Loucy (cell line): ENCODE measurements around the gene MYO5B.

Experiments used
- H2AFZ ChIP-seq: fragments of 200-600 bp; sonication (generic); 2 replicates; pipeline ENCODE4 v1.6.0; 2016; ENCODE audit warnings: antibody characterized with exemption, mild to moderate bottlenecking, low read length, moderate library complexity
- H3F3A ChIP-seq: fragments of 200-600 bp; 2 replicates; pipeline ENCODE4 v1.6.0; 2016; ENCODE audit warnings: antibody characterized with exemption, low read depth, mild to moderate bottlenecking
- H3K27me3 ChIP-seq: fragments of 200-600 bp; sonication (generic); 2 replicates; pipeline ENCODE4 v1.6.1; 2014; ENCODE audit warnings: low read length, mild to moderate bottlenecking; ENCODE audit not compliant: insufficient read depth, poor library complexity, severe bottlenecking
- H3K36me3 ChIP-seq: fragments of 200-600 bp; sonication (generic); 2 replicates; pipeline ENCODE4 v1.6.1; 2016; ENCODE audit warnings: low read length; ENCODE audit not compliant: insufficient read depth
- H3K4me1 ChIP-seq: fragments of 200-600 bp; sonication (generic); 2 replicates; pipeline ENCODE4 v1.5.1; 2014; ENCODE audit warnings: low read length, mild to moderate bottlenecking; ENCODE audit not compliant: insufficient read depth, poor library complexity, severe bottlenecking
- H3K4me2 ChIP-seq: fragments of 200-600 bp; sonication (generic); 2 replicates; pipeline ENCODE4 v1.6.0; 2014; ENCODE audit warnings: antibody characterized with exemption, low read length, low read depth, mild to moderate bottlenecking; ENCODE audit not compliant: poor library complexity, severe bottlenecking
- H3K4me3 ChIP-seq: fragments of 200-600 bp; sonication (generic); 2 replicates; pipeline ENCODE4 v1.5.1; 2014; ENCODE audit warnings: low read length, mild to moderate bottlenecking, mixed read lengths; ENCODE audit not compliant: poor library complexity, severe bottlenecking
- H3K79me2 ChIP-seq: fragments of 200-600 bp; sonication (generic); 2 replicates; pipeline ENCODE4 v1.6.1; 2014; ENCODE audit warnings: low read length; ENCODE audit not compliant: insufficient read depth
- H3K9ac ChIP-seq: fragments of 200-600 bp; sonication (generic); 2 replicates; pipeline ENCODE4 v1.6.0; 2014; ENCODE audit warnings: mild to moderate bottlenecking, low read depth, low read length, moderate library complexity; ENCODE audit not compliant: poor library complexity, severe bottlenecking
- H3K9me2 ChIP-seq: fragments of 200-600 bp; sonication (generic); replicated peaks from 2 replicates; pipeline ENCODE4 v1.6.1; 2016; ENCODE audit warnings: low read depth, low read length, mixed read lengths
- H3K9me3 ChIP-seq: fragments of 200-600 bp; sonication (generic); 2 replicates; pipeline ENCODE4 v1.6.1; 2014; ENCODE audit warnings: mild to moderate bottlenecking, antibody characterized with exemption, low read length, low read depth; ENCODE audit not compliant: insufficient read depth
- H4K20me1 ChIP-seq: fragments of 200-600 bp; sonication (generic); 2 replicates; pipeline ENCODE4 v1.6.0; 2014; ENCODE audit warnings: antibody characterized with exemption, low read length, mild to moderate bottlenecking; ENCODE audit not compliant: insufficient read depth, poor library complexity, severe bottlenecking
- EZH2phosphoT487 ChIP-seq: fragments of 200-600 bp; IDR thresholded peaks from 2 replicates; pipeline ENCODE4 v1.6.1; 2018; ENCODE audit warnings: antibody characterized with exemption, mild to moderate bottlenecking, moderate library complexity, borderline replicate concordance
- TF ChIP-seq, protein P1 (sequence below): fragments of 200-600 bp; sonication (generic); conservative IDR thresholded peaks from 2 replicates; pipeline ENCODE4 v1.5.1; 2014; ENCODE audit warnings: mild to moderate bottlenecking, antibody characterized with exemption, low read length

Gene MYO5B

DNA sequence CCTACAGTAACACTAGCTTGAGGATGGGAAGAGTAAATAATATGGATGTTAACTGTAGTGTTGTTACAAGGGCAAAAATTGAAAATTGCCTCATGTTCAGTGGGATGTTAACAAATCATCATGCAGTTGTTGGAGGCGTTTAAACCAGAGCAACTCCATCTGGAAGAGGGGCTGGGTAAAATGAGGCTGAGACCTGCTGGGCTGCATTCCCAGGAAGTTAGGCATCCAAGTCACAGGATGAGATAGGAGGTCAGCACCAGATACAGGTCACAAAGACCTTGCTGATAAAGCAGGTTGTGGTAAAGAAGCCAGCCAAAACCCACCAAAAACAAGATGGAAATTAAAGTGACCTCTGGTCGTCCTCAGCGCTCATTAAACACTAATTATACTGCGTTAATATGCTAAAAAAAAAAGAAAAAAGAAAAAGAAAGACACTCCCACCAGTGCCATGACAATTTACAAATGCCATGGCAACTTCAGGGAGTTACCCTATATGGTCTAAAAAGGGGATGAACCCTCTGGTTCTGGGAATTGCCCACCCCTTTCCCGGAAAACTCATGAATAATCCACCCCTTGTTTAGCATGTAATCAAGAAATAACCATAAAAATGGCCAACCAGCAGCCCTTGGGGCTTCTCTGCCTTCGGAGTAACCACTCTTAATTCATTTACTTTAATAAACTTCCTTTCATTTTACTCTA is 101.4 kb downstream of the MYO5B start:
- Histone ChIP-seq H3K9me2 (no peaks in the 10 kb centered on the region), H3K4me2 (no peak overlapping the region)

DNA sequence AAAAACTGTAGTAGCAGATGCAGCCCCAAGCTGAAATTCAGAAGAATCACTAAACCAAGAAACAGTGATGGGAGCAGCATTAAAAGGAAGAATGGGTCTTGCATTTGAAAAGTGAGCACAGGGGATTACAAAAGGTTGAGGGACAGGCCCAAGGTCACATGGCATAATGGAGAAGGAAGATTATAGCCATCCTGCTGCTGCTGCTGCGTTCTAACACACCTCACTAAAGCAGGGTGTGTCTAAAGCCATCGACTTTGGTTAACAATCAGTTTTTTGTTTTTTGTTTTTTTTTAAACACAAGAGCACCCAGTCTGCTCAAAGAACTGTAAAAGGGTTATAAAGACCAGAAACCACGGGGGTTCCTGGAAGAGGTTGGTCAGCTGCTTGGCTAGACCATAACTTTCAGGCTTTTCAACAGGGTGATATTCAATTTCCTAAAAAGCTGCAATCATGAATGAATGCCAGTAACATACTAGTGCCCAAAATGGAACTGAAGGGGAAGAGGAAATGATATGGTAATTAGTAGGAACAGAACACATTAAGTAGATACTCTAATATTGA is 102.6 kb downstream of the MYO5B start:
- H3K4me2 ChIP-seq, result no peak overlapping the region
- H2AFZ ChIP-seq, result no peak overlapping the region
- H3K4me3 ChIP-seq, result no peak overlapping the region
- H3K79me2 ChIP-seq, result no peaks in the 10 kb centered on the region
- no peaks in the 10 kb centered on the region for H3K9me2 ChIP-seq
- H3F3A ChIP-seq, result no peaks in the 10 kb centered on the region
- no peak overlapping the region for H3K9ac ChIP-seq
- no peaks in the 10 kb centered on the region for H4K20me1 ChIP-seq
- TF ChIP-seq EZH2phosphoT487, result no peak
- TF ChIP-seq, protein P1, sequence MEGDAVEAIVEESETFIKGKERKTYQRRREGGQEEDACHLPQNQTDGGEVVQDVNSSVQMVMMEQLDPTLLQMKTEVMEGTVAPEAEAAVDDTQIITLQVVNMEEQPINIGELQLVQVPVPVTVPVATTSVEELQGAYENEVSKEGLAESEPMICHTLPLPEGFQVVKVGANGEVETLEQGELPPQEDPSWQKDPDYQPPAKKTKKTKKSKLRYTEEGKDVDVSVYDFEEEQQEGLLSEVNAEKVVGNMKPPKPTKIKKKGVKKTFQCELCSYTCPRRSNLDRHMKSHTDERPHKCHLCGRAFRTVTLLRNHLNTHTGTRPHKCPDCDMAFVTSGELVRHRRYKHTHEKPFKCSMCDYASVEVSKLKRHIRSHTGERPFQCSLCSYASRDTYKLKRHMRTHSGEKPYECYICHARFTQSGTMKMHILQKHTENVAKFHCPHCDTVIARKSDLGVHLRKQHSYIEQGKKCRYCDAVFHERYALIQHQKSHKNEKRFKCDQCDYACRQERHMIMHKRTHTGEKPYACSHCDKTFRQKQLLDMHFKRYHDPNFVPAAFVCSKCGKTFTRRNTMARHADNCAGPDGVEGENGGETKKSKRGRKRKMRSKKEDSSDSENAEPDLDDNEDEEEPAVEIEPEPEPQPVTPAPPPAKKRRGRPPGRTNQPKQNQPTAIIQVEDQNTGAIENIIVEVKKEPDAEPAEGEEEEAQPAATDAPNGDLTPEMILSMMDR, result no peak
- H3K36me3 ChIP-seq, result no peaks in the 10 kb centered on the region
- no peaks in the 10 kb centered on the region for H3K9me3 ChIP-seq
- H3K27me3 ChIP-seq, result no peaks in the 10 kb centered on the region
- H3K4me1 ChIP-seq, result peaks cover 7% of the 10 kb centered on the region

More for the DNA sequence above, 101.4 kb downstream of the MYO5B start:
- no peaks in the 10 kb centered on the region for H3K36me3 ChIP-seq
- peaks cover 7% of the 10 kb centered on the region for H3K4me1 ChIP-seq
- no peak overlapping the region for H3K9ac ChIP-seq
- no peak for TF ChIP-seq EZH2phosphoT487
- TF ChIP-seq, protein P1, result no peak
- H3K27me3 ChIP-seq, result no peaks in the 10 kb centered on the region
- H2AFZ ChIP-seq, result no peak overlapping the region
- H3K9me3 ChIP-seq, result no peaks in the 10 kb centered on the region
- H4K20me1 ChIP-seq, result no peaks in the 10 kb centered on the region
- H3K79me2 ChIP-seq, result no peaks in the 10 kb centered on the region
- no peaks in the 10 kb centered on the region for H3F3A ChIP-seq
- H3K4me3 ChIP-seq, result no peak overlapping the region

DNA sequence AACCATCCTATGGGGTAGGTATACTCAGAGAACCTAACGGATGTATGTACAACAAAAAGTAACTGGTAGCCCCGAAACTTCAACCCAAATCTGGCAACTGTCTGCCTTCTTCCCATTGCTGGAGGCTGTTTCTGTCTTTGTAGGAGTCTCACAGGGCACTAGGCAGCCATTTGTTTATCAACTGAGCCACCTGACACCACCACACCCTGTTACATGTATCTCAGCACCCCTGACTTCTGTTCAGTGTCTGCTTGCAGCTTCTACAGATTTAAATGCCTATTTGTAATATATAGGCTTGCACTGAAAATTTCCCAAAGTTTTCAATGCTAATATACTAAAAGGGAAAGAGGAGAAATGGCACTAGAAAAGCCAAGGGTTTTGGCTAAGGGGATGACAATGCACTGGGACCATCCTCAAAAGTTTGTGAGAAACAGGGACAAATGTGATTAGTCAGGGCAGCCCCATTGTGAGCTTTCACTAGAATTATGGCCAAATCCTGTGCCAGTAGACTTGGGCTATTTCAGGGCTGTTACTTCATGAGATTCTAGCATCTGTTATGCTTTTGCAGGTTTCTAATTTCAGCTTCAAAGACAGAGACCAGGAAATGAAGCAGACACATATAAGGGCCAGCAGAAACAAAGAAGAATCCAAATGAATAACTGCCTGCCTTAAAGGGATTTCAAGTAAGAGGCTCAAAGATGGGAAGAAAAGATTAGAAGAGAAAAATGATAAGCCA is 103.3 kb downstream of the MYO5B start:
- H3K4me3 ChIP-seq, result no peak overlapping the region
- no peaks in the 10 kb centered on the region for H3K36me3 ChIP-seq
- H3K4me2 ChIP-seq, result no peak overlapping the region
- peaks cover 7% of the 10 kb centered on the region for H3K4me1 ChIP-seq
- no peaks in the 10 kb centered on the region for H3K27me3 ChIP-seq
- H3K9me2 ChIP-seq, result no peaks in the 10 kb centered on the region
- no peak for TF ChIP-seq EZH2phosphoT487
- TF ChIP-seq, protein P1, result no peak
- no peak overlapping the region for H2AFZ ChIP-seq
- no peak overlapping the region for H3K9ac ChIP-seq
- H4K20me1 ChIP-seq, result no peaks in the 10 kb centered on the region
- no peaks in the 10 kb centered on the region for H3K79me2 ChIP-seq
- no peaks in the 10 kb centered on the region for H3K9me3 ChIP-seq
- no peaks in the 10 kb centered on the region for H3F3A ChIP-seq
